Common myeloid progenitor, CD34-positive (primary cell): Measurements from ENCODE around the gene RSAD2.
A peak's percentile ranks its signal among the peaks of the same experiment; 100 is the strongest.

Experiments
- CTCF ChIA-PET: fragments of 350-600 bp; sonication (Branson Sonifier 250); formaldehyde crosslinking; loops from one replicate; lab custom pipeline; 2021; ENCODE audit warnings: antibody characterized with exemption; lab: Charles Lee
- POLR2A ChIA-PET: fragments of 350-600 bp; sonication (Branson Sonifier 250); formaldehyde crosslinking; loops from one replicate; lab custom pipeline; 2021; ENCODE audit warnings: antibody characterized with exemption; lab: Charles Lee
- DNase-seq, 3 donors: peaks; one replicate each; pipeline versions ENCODE4 v3.0.0 to v3.0.0-alpha.2; 2013
- H3K27ac ChIP-seq, 2 experiments: 1 replicate in 1 of 2; 2 replicates in 1 of 2; pipeline ENCODE4 v1.7.0; 2013; ENCODE audit warnings: inconsistent platforms in 2 of 2, low read length in 2 of 2, mild to moderate bottlenecking in 2 of 2, low read depth in 1 of 2, moderate library complexity in 1 of 2; ENCODE audit not compliant: severe bottlenecking in 2 of 2, insufficient read depth in 1 of 2, poor library complexity in 1 of 2
- H3K27me3 ChIP-seq, 5 experiments: replicated peaks in 2 of 5; 1 replicate in 3 of 5; 2 replicates in 2 of 5; pipeline versions ENCODE4 v1.6.1 to v1.7.0; 2013; ENCODE audit warnings: low read length in 4 of 5, mild to moderate bottlenecking in 2 of 5, moderate library complexity in 2 of 5, inconsistent platforms in 1 of 5; ENCODE audit not compliant: insufficient read depth in 5 of 5, control insufficient read depth in 4 of 5
- H3K36me3 ChIP-seq, 4 experiments: 1 replicate in 2 of 4; 2 replicates in 2 of 4; pipeline versions ENCODE4 v1.6.1 to v1.7.0; 2013; ENCODE audit warnings: low read length in 3 of 4, control low read depth in 1 of 4, mild to moderate bottlenecking in 1 of 4; ENCODE audit not compliant: control insufficient read depth in 4 of 4, insufficient read depth in 4 of 4
- H3K4me1 ChIP-seq, 4 experiments: 1 replicate in 3 of 4; 2 replicates in 1 of 4; pipeline versions ENCODE4 v1.6.1 to v1.7.1; 2013; ENCODE audit warnings: low read length in 3 of 4, mild to moderate bottlenecking in 3 of 4, control low read depth in 1 of 4, inconsistent platforms in 1 of 4, moderate library complexity in 1 of 4; ENCODE audit not compliant: control insufficient read depth in 4 of 4, insufficient read depth in 4 of 4; ENCODE audit errors: control extremely low read depth in 1 of 4
- H3K4me3 ChIP-seq, 7 experiments: 1 replicate in 4 of 7; 2 replicates in 3 of 7; pipeline versions ENCODE4 v1.5.1 to v1.7.0; 2013; ENCODE audit warnings: mild to moderate bottlenecking in 7 of 7, low read length in 6 of 7, moderate library complexity in 6 of 7, inconsistent platforms in 2 of 7, low read depth in 2 of 7, control low read depth in 1 of 7; ENCODE audit not compliant: insufficient read depth in 4 of 7, control insufficient read depth in 1 of 7; ENCODE audit errors: extremely low read depth in 1 of 7
- H3K9me3 ChIP-seq, 5 experiments: 1 replicate in 4 of 5; 2 replicates in 1 of 5; pipeline versions ENCODE4 v1.6.1 to v1.7.1; 2013; ENCODE audit warnings: low read length in 4 of 5, mild to moderate bottlenecking in 2 of 5, inconsistent platforms in 1 of 5, low read depth in 1 of 5, moderate library complexity in 1 of 5; ENCODE audit not compliant: control insufficient read depth in 4 of 5, insufficient read depth in 2 of 5; ENCODE audit errors: control extremely low read depth in 1 of 5
- WGBS: methylation state at CpG from one replicate; pipeline ENCODE4 v1.1.5; 2013; ENCODE audit not compliant: insufficient coverage; 5-methylcytosine and 5-hydroxymethylcytosine counted together

The RSAD2 gene

DNA sequence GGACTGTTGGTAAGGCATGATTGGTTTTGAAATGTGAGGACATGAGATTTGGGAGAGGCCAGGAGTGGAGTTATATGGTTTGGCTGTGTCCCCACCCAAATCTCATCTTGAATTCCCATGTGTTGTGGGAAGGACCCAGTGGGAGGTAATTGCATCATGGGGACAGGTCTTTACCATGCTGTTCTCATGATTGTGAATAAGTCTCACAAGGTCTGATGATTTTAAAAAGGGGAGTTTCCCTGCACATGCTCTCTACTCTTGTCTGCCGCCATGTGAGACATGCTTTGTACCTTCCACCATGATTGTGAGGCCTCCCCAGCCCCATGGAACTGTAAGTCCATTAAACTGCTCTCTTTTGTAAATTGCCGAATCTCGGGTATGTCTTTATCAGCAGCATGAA lies 17.3 kb upstream of the RSAD2 start:
- CTCF ChIA-PET = no interaction called here
- Histone ChIP-seq H3K9me3 (peaks cover 0 to 31% (median 25%) of the 10 kb centered on the region in 5 experiments), H3K4me1 (peaks cover 7 to 17% (median 12%) of the 10 kb centered on the region in 4 experiments), H3K27ac (no peak overlapping the region), H3K36me3 (peaks cover 25 to 71% (median 51%) of the 10 kb centered on the region in 4 experiments), H3K27me3 (no peaks in the 10 kb centered on the region), H3K4me3 (no peak overlapping the region)
- 100% methylated on average over 3 of the region's 3 CpGs for WGBS
- no peak for DNase-seq
- POLR2A ChIA-PET = interaction anchor here (0.5 kb wide), 1 partner anchor 600 kb away, joined by 3 read pairs; no protein-coding TSS in a partner anchor

DNA sequence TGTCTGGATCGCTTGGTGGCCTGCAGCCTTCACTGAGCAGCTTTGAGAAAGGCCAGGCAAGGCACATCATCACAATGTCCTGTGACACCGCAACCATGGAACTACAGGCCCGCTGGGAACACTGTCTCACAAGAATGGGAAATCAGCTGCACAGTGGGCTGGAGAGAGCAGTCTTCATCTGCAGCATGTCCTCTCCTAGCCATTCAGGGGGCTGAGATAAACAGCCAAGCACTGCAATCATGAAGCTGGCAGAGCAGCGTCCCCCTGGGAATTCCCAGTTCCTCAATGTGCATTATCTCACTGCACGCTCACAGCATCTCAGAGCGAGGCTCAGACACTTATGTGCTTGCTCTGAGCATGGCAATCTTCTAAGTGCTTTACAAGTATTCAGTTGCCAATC lies 13.8 kb upstream of the RSAD2 start:
- peak in 1 of 3 donors; percentile 41 for DNase-seq
- Histone ChIP-seq H3K27me3 (no peaks in the 10 kb centered on the region), H3K4me3 (peak overlapping the region in 1 of 7 experiments; percentile 75), H3K27ac (no peak overlapping the region), H3K36me3 (peaks cover 17 to 47% (median 37%) of the 10 kb centered on the region in 4 experiments), H3K4me1 (peaks cover 15 to 35% (median 23%) of the 10 kb centered on the region in 4 experiments), H3K9me3 (peaks cover 0 to 22% (median 19%) of the 10 kb centered on the region in 5 experiments)
- CTCF ChIA-PET = interaction anchor here (0.6 to 7.2 kb wide), 4 partner anchors 16 to 104 kb away, joined by 3 to 41 read pairs (median 4); no protein-coding TSS in a partner anchor
- POLR2A ChIA-PET = no interaction called here
- WGBS = 91% methylated on average over 4 of the region's 6 CpGs

DNA sequence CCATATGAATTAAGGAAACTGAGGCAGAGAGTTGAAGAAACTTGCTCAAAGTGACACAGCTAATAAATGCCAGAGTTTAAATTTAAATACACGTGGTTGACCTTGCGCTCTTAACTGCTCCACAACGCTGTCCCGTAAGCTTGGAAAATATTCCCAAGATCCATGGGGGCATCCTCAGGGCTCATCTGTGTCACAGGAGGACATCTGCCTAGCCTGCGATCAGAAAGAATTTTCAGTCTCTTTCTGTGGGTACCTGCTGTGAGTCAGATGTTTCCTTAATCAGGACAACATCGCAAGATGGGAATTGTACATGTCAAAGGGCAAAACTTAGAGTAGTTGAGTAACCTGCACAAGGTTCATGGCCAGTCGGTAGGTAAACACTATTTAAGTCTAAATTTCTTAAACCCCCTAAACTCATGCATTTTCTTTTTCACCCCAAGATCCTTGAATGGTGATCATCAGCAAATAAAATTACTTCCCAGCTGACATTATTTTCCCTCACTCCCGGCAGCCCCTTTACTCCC lies 13.3 kb upstream of the RSAD2 start:
- H3K27ac ChIP-seq = no peak overlapping the region
- peaks cover 15 to 35% (median 23%) of the 10 kb centered on the region in 4 experiments for H3K4me1 ChIP-seq
- 69% methylated on average over 7 of the region's 8 CpGs for WGBS
- peak overlapping the region in 6 of 7 experiments; percentile 75 to 96 (median 82) for H3K4me3 ChIP-seq
- DNase-seq = no peak
- no peaks in the 10 kb centered on the region for H3K27me3 ChIP-seq
- peaks cover 0 to 17% (median 15%) of the 10 kb centered on the region in 5 experiments for H3K9me3 ChIP-seq
- H3K36me3 ChIP-seq = peaks cover 15 to 42% (median 32%) of the 10 kb centered on the region in 4 experiments
- POLR2A ChIA-PET = no interaction called here
- CTCF ChIA-PET = interaction anchor here (0.6 to 7.2 kb wide), 7 partner anchors 7 to 183 kb away, joined by 3 to 41 read pairs (median 3); no protein-coding TSS in a partner anchor

DNA sequence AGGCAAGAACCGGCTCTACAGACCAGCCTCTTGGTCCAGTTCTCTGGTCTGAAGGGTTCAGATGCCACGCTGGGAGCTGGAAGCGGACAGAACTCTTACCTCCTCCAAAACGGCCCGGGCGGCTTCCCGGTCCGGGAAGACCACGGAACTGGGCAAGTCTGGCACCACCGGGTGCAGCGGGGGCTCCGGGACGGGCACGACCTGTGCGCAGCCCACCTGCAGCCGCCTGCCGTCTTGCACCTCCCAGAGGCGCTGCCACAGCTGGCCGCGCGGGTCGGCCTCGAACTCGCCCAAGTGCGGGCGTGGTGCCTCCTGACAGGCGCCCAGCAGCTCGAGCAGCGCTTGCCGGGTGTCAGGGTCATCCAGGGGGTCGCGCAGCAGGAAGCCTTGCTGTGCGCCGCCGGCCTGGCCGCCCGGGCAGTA lies 12.6 kb upstream of the RSAD2 start:
- Histone ChIP-seq H3K4me3 (peak overlapping the region; percentile 75 to 96 (median 86)), H3K27me3 (no peaks in the 10 kb centered on the region), H3K9me3 (peaks cover 0 to 11% (median 10%) of the 10 kb centered on the region in 5 experiments), H3K4me1 (peaks cover 15 to 35% (median 23%) of the 10 kb centered on the region in 4 experiments), H3K36me3 (peaks cover 15 to 35% (median 26%) of the 10 kb centered on the region in 4 experiments), H3K27ac (peak overlapping the region in 1 of 2 experiments; percentile 78)
- ChIA-PET CTCF (interaction anchor here (1.1 to 7.2 kb wide), 8 partner anchors 8 to 183 kb away, joined by 3 to 69 read pairs (median 4); partner anchors contain the start of gene RSAD2), POLR2A (interaction anchor here (1.1 kb wide), 1 partner anchor 21 kb away, joined by 5 read pairs; no protein-coding TSS in a partner anchor)
- 2% methylated on average over 37 of the region's 37 CpGs for WGBS
- no peak for DNase-seq

DNA sequence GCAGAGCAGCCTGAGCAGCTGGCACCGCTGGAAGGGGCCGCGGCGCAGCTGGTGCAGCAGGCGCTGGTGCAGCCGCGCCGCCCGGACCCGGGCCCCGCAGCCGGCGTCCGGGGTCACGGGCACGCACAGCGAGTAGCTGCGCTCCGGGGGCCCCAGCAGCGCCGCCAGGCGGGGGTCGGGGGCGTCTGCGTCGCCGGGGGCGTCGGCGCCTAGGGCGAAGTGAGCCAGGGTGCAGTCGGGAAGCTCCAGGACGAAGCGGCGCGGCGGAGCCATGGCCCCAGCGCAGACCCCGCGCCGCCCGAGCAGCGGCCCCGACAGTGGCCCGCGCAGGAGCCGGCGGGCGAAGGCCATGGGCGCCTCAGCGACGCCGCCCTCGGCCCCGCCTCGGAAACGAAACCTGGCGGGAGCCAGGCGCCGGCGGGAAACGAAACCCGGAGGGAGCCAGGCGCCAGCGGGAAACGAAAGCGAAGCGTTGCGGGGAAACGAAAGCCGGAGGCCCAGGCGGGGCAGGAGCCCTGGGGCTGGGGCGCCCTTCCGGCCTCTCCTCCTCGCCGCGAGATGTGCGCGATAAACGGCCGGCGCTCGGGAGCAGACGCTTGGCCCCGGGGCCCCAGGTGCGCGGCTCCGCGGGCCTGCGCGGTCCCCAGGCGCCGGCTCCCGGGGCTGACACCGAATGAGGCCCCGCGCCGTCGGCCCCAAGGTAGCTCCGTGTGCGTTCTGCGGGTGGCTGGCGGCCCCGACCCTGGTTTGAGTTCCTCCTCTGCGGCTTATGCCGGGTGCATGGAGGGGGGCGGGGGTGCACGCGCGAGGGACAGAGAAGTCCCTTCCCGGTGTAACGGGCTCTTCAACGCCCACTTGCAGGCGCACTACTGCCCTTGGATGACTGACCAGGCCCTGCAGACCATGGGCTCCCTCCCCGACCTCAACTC lies 12.0 kb upstream of the RSAD2 start, which contains the start of gene CMPK2:
Gene CMPK2, minus strand, starts transcription at position 562 of the 929 bp plus-strand sequence. Its CDS starts 211 bp downstream, at position 351.
- H3K27me3 ChIP-seq = no peaks in the 10 kb centered on the region
- peaks cover 10 to 28% (median 21%) of the 10 kb centered on the region in 4 experiments for H3K36me3 ChIP-seq
- 0% methylated on average over 95 of the region's 115 CpGs for WGBS
- H3K27ac ChIP-seq = peak within 1 kb of the TSS; percentile 56 to 78
- H3K4me3 ChIP-seq = peak within 1 kb of the TSS; percentile 75 to 96 (median 86)
- POLR2A ChIA-PET = interaction anchor here (1.1 kb wide), 1 partner anchor 21 kb away, joined by 5 read pairs; no protein-coding TSS in a partner anchor
- H3K4me1 ChIP-seq = peaks cover 15 to 35% (median 23%) of the 10 kb centered on the region in 4 experiments
- CTCF ChIA-PET = interaction anchor here (0.7 to 7.2 kb wide), 15 partner anchors 8 to 182 kb away, joined by 3 to 69 read pairs (median 4); partner anchors contain the start of gene RSAD2
- H3K9me3 ChIP-seq = peaks cover 0 to 6% (median 4%) of the 10 kb centered on the region in 5 experiments
- peak; percentile 78 to 92 (median 92) for DNase-seq

DNA sequence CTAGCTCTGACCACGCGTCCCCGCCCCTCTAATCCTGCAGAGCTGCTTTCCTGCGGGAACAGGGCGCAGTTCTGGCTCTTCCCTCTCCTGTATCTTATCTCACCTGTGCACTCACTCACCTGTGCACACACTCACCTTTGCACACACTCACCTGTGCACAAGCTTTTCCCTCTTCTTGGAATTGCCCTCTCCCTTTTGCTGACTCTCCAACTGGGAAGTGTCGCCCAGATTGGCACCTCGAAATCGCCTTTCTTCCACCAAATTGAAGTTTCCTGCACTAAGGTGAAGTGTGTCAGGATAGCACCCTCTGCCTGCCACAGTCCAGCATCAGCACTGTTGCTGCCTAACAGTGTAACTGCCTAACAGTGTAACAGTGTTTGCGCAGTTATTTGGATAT lies 11.3 kb upstream of the RSAD2 start:
- CTCF ChIA-PET = interaction anchor here (0.7 to 7.2 kb wide), 12 partner anchors 9 to 143 kb away, joined by 3 to 69 read pairs (median 5); partner anchors contain the start of genes RNF144A and RSAD2
- H3K27me3 ChIP-seq = no peaks in the 10 kb centered on the region
- peak overlapping the region; percentile 75 to 96 (median 86) for H3K4me3 ChIP-seq
- H3K27ac ChIP-seq = peak overlapping the region in 1 of 2 experiments; percentile 78
- peaks cover 8 to 22% (median 15%) of the 10 kb centered on the region in 4 experiments for H3K36me3 ChIP-seq
- WGBS = 0% methylated on average over 8 of the region's 9 CpGs
- peaks cover 0 to 3% (median under 1%) of the 10 kb centered on the region in 5 experiments for H3K9me3 ChIP-seq
- POLR2A ChIA-PET = no interaction called here
- DNase-seq = peak; percentile 55 to 76 (median 64)
- peaks cover 15 to 37% (median 23%) of the 10 kb centered on the region in 4 experiments for H3K4me1 ChIP-seq
